Activated CD4-positive, alpha-beta T cell treated with anti-CD3 and anti-CD28 coated beads for 1 hour (primary cell): ENCODE results near the gene FCER1G.
"Not testable (repeated sequence)": the region's sequence is repeated elsewhere in the genome, so short reads cannot be mapped to it uniquely, and the experiment has no call there.

ENCODE experiments used
- DNase-seq: peaks from one replicate; pipeline ENCODE4 v3.0.0-alpha.2; 2020

Gene FCER1G

GRCh38 chr1:161209790-161210409, 5.2 kb upstream of the FCER1G start:
- DNase-seq, result peak; percentile 54

- DNase-seq, result no peak
Measured at GRCh38 chr1:161214369-161214768, 726 bp upstream of the FCER1G start.

GRCh38 chr1:161216945-161217712, 2.0 kb downstream of the FCER1G start:
- no peak for DNase-seq

- no peak for DNase-seq
Measured at GRCh38 chr1:161217831-161218230, 2.7 kb downstream of the FCER1G start.

GRCh38 chr1:161218301-161219077, 3.4 kb downstream of the FCER1G start:
- no peak for DNase-seq

- DNase-seq, result no peak
Measured at GRCh38 chr1:161219078-161219892, 4.2 kb downstream of the FCER1G start.

- DNase-seq, result no peak
Measured at GRCh38 chr1:161220002-161220401, 4.9 kb downstream of the FCER1G start.

GRCh38 chr1:161222175-161223019, 7.3 kb downstream of the FCER1G start:
- no peak for DNase-seq

- DNase-seq, result no peak
Measured at GRCh38 chr1:161223805-161224694, 9.0 kb downstream of the FCER1G start.

GRCh38 chr1:161224695-161225087, 9.6 kb downstream of the FCER1G start:
- DNase-seq, result not testable (repeated sequence)

- no peak for DNase-seq
Measured at GRCh38 chr1:161225178-161225533, 10.1 kb downstream of the FCER1G start.

- peak; percentile 81 for DNase-seq
Measured at GRCh38 chr1:161225534-161226319, 10.6 kb downstream of the FCER1G start, which contains the start of gene TOMM40L. TSS of gene TOMM40L (plus strand) at chr1:161226060. CDS start at chr1:161226490, 430 bp downstream.

GRCh38 chr1:161226320-161226711, 11.2 kb downstream of the FCER1G start:
- no peak for DNase-seq

- DNase-seq, result no peak
Measured at GRCh38 chr1:161226759-161227158, 11.7 kb downstream of the FCER1G start.

- DNase-seq, result peak; percentile 81
Measured at GRCh38 chr1:161227196-161227871, 12.2 kb downstream of the FCER1G start.

- DNase-seq, result no peak
Measured at GRCh38 chr1:161228032-161228431, 12.9 kb downstream of the FCER1G start.

- no peak for DNase-seq
Measured at GRCh38 chr1:161229896-161230295, 14.8 kb downstream of the FCER1G start.

- DNase-seq, result no peak
Measured at GRCh38 chr1:161230762-161231161, 15.7 kb downstream of the FCER1G start.

GRCh38 chr1:161233102-161233501, 18.0 kb downstream of the FCER1G start:
- DNase-seq, result no peak
